ENCODE results near the gene WIPF1.

- TF ChIP-seq SIN3A (IDR thresholded peaks at IDR 0.05; ENCODE audit: borderline replicate concordance, insufficient read depth, low read length), result no peak
- no peak for TF ChIP-seq TAF1 (IDR thresholded peaks at IDR 0.05; ENCODE audit: borderline replicate concordance, insufficient read depth, low read length)
- TF ChIP-seq POLR2AphosphoS5 (IDR thresholded peaks at IDR 0.05; ENCODE audit: low read depth, low read length), result no peak
- TF ChIP-seq REST (IDR thresholded peaks at IDR 0.05; ENCODE audit: insufficient read depth in 1 of 2, low read depth in 2 of 2, low read length in 2 of 2), result no peak
Measured at GRCh38 chr2:174589334-174589733, 8.3 kb downstream of the WIPF1 start.

All from PFSK-1 (cell line).